Endodermal cell (in vitro differentiated cells): ENCODE data around the gene CABLES2. TPM values are rescaled to one million over a fixed set of nuclear protein-coding genes. Genes with fewer than 3 reads are reported as not detected.

ENCODE experiments used
- DNase-seq: peaks from one replicate; pipeline ENCODE4 v3.0.0-alpha.2; 2017
- H3K27ac ChIP-seq: 2 replicates; pipeline ENCODE4 v1.5.1; 2013; ENCODE audit warnings: mild to moderate bottlenecking, low read depth, low read length, moderate library complexity
- H3K27me3 ChIP-seq: 2 replicates; pipeline ENCODE4 v1.6.1; 2013; ENCODE audit warnings: mild to moderate bottlenecking, low read length, moderate library complexity; ENCODE audit not compliant: insufficient read depth, control insufficient read depth, poor library complexity, severe bottlenecking
- H3K36me3 ChIP-seq: 2 replicates; pipeline ENCODE4 v1.7.0; 2013; ENCODE audit warnings: mild to moderate bottlenecking, low read length, moderate library complexity; ENCODE audit not compliant: control insufficient read depth, insufficient read depth
- H3K4me1 ChIP-seq: one replicate; pipeline ENCODE4 v1.7.0; 2013; ENCODE audit warnings: low read length; ENCODE audit not compliant: control insufficient read depth, insufficient read depth
- H3K4me3 ChIP-seq: 2 replicates; pipeline ENCODE4 v1.5.1; 2013; ENCODE audit warnings: mild to moderate bottlenecking, low read length, moderate library complexity
- H3K9ac ChIP-seq: 2 replicates; pipeline ENCODE4 v1.6.1; 2013; ENCODE audit warnings: mild to moderate bottlenecking, low read length, moderate library complexity; ENCODE audit not compliant: poor library complexity, severe bottlenecking; ENCODE audit errors: extremely low read depth
- H3K9me3 ChIP-seq: 2 replicates; pipeline ENCODE4 v1.6.1; 2013; ENCODE audit warnings: mild to moderate bottlenecking, low read length, moderate library complexity; ENCODE audit not compliant: control insufficient read depth
- H3K27ac Mint-ChIP-seq: 2 replicates; pipeline ENCODE4 v1.8.0; 2020; ENCODE audit warnings: mixed read lengths
- H3K27me3 Mint-ChIP-seq: 2 replicates; pipeline ENCODE4 v1.8.0; 2021; ENCODE audit warnings: mild to moderate bottlenecking, mixed read lengths; ENCODE audit not compliant: insufficient read depth
- H3K36me3 Mint-ChIP-seq: 2 replicates; pipeline ENCODE4 v1.8.0; 2020; ENCODE audit warnings: low read depth, mixed read lengths
- H3K4me1 Mint-ChIP-seq: 2 replicates; pipeline ENCODE4 v1.8.0; 2020; ENCODE audit warnings: mixed read lengths
- H3K4me3 Mint-ChIP-seq: 2 replicates; pipeline ENCODE4 v1.8.0; 2020; ENCODE audit warnings: mild to moderate bottlenecking, moderate library complexity, mixed read lengths
- H3K9me3 Mint-ChIP-seq: 2 replicates; pipeline ENCODE4 v1.8.0; 2020; ENCODE audit warnings: mild to moderate bottlenecking, mixed read lengths
- CTCF ChIP-seq: fragments of 200-600 bp; sonication (generic); conservative IDR thresholded peaks from 2 replicates; pipeline ENCODE4 v1.5.0; 2021; ENCODE audit warnings: antibody characterized with exemption, mild to moderate bottlenecking
- WGBS, 2 experiments: methylation state at CpG; one replicate each; pipeline versions ENCODE4 v1.1.5 to v1.1.7; 2013; ENCODE audit warnings: missing lambda C conversion rate in 2 of 2, mixed read lengths in 1 of 2; ENCODE audit not compliant: insufficient coverage in 1 of 2, insufficient read length in 1 of 2; 5-methylcytosine and 5-hydroxymethylcytosine counted together
- total RNA-seq, 2 donors: library from RNA; stranded (reverse); fragmentation: NEBNext Ultra II Directional in 1 of 2; extraction: Animal tissue kit (Norgen Biotek cat#: 25700) in 1 of 2; gene quantifications; 2 replicates in 1 of 2; 3 replicates in 1 of 2; pipeline ENCODE4 v1.2.1, GENCODE V29; 2021

CABLES2 gene
- total RNA-seq, 2 donors from 2014 or later, result 10.4 to 15.6 TPM

- H3K4me3 Mint-ChIP-seq, result no peak overlapping the region
- H3K9me3 Mint-ChIP-seq, result no peaks in the 10 kb centered on the region
- no peaks in the 10 kb centered on the region for H3K9me3 ChIP-seq
- peak; percentile 70 for DNase-seq
- H3K9ac ChIP-seq, result no peak overlapping the region
- peak overlapping the region; percentile 35 for H3K27ac Mint-ChIP-seq
- no peaks in the 10 kb centered on the region for H3K27me3 ChIP-seq
- WGBS, 2 experiments, result 57 to 69% methylated on average over 5 to 11 of the region's 11 CpGs
- H3K27ac ChIP-seq, result peak overlapping the region; percentile 73
- H3K36me3 ChIP-seq, result peaks cover 33% of the 10 kb centered on the region
- peaks cover 7% of the 10 kb centered on the region for H3K4me1 Mint-ChIP-seq
- H3K4me1 ChIP-seq, result peaks cover 14% of the 10 kb centered on the region
- H3K4me3 ChIP-seq, result no peak overlapping the region
- H3K27me3 Mint-ChIP-seq, result no peaks in the 10 kb centered on the region
- TF ChIP-seq CTCF, result no peak
- H3K36me3 Mint-ChIP-seq, result peaks cover 13% of the 10 kb centered on the region
These were observed 51.6 kb downstream of the CABLES2 start for GRCh38 chr20:62355516-62355877.

GRCh38 chr20:62354811-62355341 lies 52.2 kb downstream of the CABLES2 start:
- Histone ChIP-seq H3K27ac (no peak overlapping the region), H3K36me3 (peaks cover 39% of the 10 kb centered on the region), H3K9ac (no peak overlapping the region), H3K9me3 (peaks cover 3% of the 10 kb centered on the region), H3K4me1 (peaks cover 14% of the 10 kb centered on the region), H3K4me3 (no peak overlapping the region), H3K27me3 (no peaks in the 10 kb centered on the region)
- peaks cover 7% of the 10 kb centered on the region for H3K4me1 Mint-ChIP-seq
- peaks cover 2% of the 10 kb centered on the region for H3K9me3 Mint-ChIP-seq
- peak; percentile 44 for DNase-seq
- no peak overlapping the region for H3K4me3 Mint-ChIP-seq
- H3K27ac Mint-ChIP-seq, result peak overlapping the region; percentile 35
- 66 to 76% methylated on average over 6 to 16 of the region's 16 CpGs for WGBS, 2 experiments
- no peak for TF ChIP-seq CTCF
- peaks cover 19% of the 10 kb centered on the region for H3K36me3 Mint-ChIP-seq
- H3K27me3 Mint-ChIP-seq, result no peaks in the 10 kb centered on the region

- Histone ChIP-seq H3K4me3 (no peak overlapping the region), H3K27me3 (no peaks in the 10 kb centered on the region), H3K27ac (no peak overlapping the region), H3K9ac (no peak overlapping the region), H3K4me1 (peaks cover 14% of the 10 kb centered on the region), H3K9me3 (peaks cover 4% of the 10 kb centered on the region), H3K36me3 (peaks cover 44% of the 10 kb centered on the region)
- Mint-ChIP-seq H3K27me3 (no peaks in the 10 kb centered on the region), H3K27ac (no peak overlapping the region), H3K9me3 (peaks cover 6% of the 10 kb centered on the region), H3K4me1 (peaks cover 7% of the 10 kb centered on the region), H3K36me3 (peaks cover 24% of the 10 kb centered on the region), H3K4me3 (no peak overlapping the region)
- WGBS, 2 experiments, result 79 to 87% methylated on average over 9 to 14 of the region's 14 CpGs
- no peak for TF ChIP-seq CTCF
- DNase-seq, result peak; percentile 53
These were observed 52.9 kb downstream of the CABLES2 start for GRCh38 chr20:62354031-62354808.
